Spinal cord (tissue), 10 donors: ENCODE measurements around the gene SLC66A3. TPM values are rescaled to one million over a fixed set of nuclear protein-coding genes. Genes with fewer than 3 reads are reported as not detected.
A peak's percentile ranks its signal among the peaks of the same experiment; 100 is the strongest.

Experiments
- DNase-seq, 6 donors: peaks; one replicate each; pipeline versions ENCODE4 v3.0.0 to v3.0.0-alpha.2; 2013 to 2015; ENCODE audit warnings: low spot score in 6 of 6, low read depth in 4 of 6
- H3K27ac ChIP-seq: one replicate; pipeline ENCODE4 v1.5.1; 2013; ENCODE audit warnings: low read depth, low read length, control low read depth
- H3K27me3 ChIP-seq: one replicate; pipeline ENCODE4 v1.6.1; 2013; ENCODE audit warnings: low read length; ENCODE audit not compliant: control insufficient read depth, insufficient read depth
- H3K36me3 ChIP-seq: one replicate; pipeline ENCODE4 v1.6.1; 2013; ENCODE audit warnings: low read length; ENCODE audit not compliant: control insufficient read depth, insufficient read depth
- H3K4me1 ChIP-seq: one replicate; pipeline ENCODE4 v1.6.1; 2013; ENCODE audit warnings: low read length; ENCODE audit not compliant: control insufficient read depth, insufficient read depth
- H3K4me3 ChIP-seq: one replicate; pipeline ENCODE4 v1.5.1; 2013; ENCODE audit warnings: low read depth, low read length, control low read depth
- H3K9me3 ChIP-seq: one replicate; pipeline ENCODE4 v1.6.1; 2013; ENCODE audit warnings: low read length; ENCODE audit not compliant: control insufficient read depth, insufficient read depth
- WGBS: methylation state at CpG from one replicate; pipeline ENCODE4 v1.1.5; 2013; ENCODE audit warnings: missing lambda C conversion rate; ENCODE audit not compliant: insufficient coverage; 5-methylcytosine and 5-hydroxymethylcytosine counted together
- polyA plus RNA-seq, 2 donors: library from polyadenylated mRNA; unstranded; fragments of 120-200 nt; gene quantifications; one replicate each; pipeline ENCODE4 v1.2.1, GENCODE V29; 2013; ENCODE audit not compliant: insufficient read length in 2 of 2
- total RNA-seq, 2 donors: library from RNA; depleted of rRNA in 1 of 2; stranded (reverse); fragments of 120-200 nt in 1 of 2; fragments of >200 nt in 1 of 2; gene quantifications; one replicate each; pipeline versions ENCODE4 v1.2.3 to v1.2.4, GENCODE V29; 2013 to 2014
- donor health status: healthy.

The SLC66A3 gene
- total and polyA plus RNA-seq, 4 donors = 6.7 to 18.0 (median 14.9) TPM

DNA sequence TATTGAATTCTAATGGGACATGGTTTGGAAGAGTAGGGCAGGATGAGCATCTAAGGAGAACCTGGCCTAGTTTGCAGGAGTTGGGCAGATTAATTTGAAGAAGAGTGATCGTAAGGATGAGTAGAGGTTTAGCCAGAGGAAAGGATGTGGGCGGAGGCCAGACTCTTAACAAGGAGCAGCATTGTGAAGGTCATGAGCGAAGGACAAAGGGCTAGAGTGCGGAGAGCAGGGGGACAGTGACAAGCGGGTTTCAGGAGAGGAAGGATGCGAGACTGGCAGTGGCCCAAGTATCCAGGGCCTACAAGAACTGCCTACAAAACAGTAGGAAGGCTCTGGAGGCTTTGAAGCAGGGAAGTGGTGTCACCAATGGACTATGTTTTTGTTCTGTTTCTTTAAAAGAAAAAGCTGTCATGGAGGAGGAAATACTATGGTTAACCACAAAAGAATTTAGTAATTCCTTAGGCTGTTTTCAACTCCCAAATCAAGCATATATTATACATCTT lies 20.1 kb downstream of the SLC66A3 start:
- DNase-seq = peak in 2 of 6 donors; percentile 45 to 67
- no peaks in the 10 kb centered on the region for H3K27me3 ChIP-seq
- no peak overlapping the region for H3K4me3 ChIP-seq
- peaks cover 3% of the 10 kb centered on the region for H3K4me1 ChIP-seq
- H3K9me3 ChIP-seq = no peaks in the 10 kb centered on the region
- WGBS = 47% methylated on average over 6 of the region's 6 CpGs
- H3K36me3 ChIP-seq = peaks cover 2% of the 10 kb centered on the region
- H3K27ac ChIP-seq = no peak overlapping the region

DNA sequence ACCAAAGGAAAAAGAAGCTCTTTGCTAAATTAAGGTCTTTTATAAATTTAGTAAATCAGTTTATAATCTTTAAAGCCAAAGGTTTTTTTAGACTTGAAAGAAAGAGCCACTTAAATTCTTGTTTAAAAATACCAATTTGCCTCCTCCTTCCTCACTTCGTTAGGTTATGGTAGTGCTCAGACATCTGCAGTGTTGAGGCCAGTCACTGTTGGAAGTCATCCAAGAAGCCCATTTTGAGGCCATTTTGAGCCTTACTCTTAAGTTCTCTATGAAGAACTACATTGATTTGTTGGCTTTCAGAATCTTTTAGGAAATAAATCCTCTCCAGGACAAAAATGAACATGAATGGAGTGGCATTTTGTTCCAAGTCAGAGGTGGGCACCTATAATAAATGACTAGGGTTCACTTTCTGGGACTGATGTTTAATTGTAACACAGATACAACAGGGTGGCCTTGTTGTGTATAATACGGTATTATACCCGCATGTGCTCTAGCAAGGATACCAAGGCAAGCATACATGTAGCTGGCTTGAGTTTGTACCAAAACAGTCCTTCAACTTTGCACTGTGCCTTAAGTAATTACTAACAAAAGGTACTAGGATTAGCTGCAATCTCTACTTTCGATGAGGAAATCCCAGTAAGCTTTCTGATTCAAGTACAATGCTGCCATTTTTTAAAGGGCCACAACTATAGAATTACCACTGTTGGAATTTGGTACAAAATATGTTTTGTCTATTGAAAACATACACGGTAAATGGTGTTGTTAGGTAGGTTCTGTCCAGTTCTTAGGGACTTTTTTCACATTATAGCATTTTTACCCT lies 22.8 kb downstream of the SLC66A3 start:
- Histone ChIP-seq H3K27ac (no peak overlapping the region), H3K4me1 (peaks cover 3% of the 10 kb centered on the region), H3K9me3 (no peaks in the 10 kb centered on the region), H3K36me3 (peaks cover 4% of the 10 kb centered on the region), H3K27me3 (no peaks in the 10 kb centered on the region), H3K4me3 (no peak overlapping the region)
- WGBS = no CpG with 5 or more reads among the region's 5 CpGs
- peak in 3 of 6 donors; percentile 13 to 81 (median 68) for DNase-seq

DNA sequence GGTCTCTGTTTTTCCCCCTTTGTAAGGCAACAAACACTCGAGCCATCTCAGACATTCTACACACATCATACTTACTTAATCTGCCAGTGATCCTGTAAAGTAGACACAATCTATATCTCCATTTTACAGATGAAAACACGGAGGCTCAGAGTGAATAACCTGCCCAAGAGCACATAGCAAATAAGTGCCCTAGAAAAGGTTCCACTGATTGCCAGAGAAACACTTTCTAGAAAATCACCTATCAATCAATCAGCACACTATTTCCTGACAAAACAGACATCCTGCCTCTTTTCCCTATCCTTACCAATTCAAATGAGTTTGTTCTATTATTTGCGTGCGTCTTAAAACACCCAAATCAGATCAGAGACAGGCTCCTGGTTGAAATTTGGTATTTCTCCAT lies 23.9 kb downstream of the SLC66A3 start:
- Histone ChIP-seq H3K27me3 (no peaks in the 10 kb centered on the region), H3K4me1 (peaks cover 3% of the 10 kb centered on the region), H3K4me3 (no peak overlapping the region), H3K27ac (no peak overlapping the region), H3K36me3 (peaks cover 4% of the 10 kb centered on the region), H3K9me3 (no peaks in the 10 kb centered on the region)
- DNase-seq = no peak
- WGBS = 79% methylated on average over 2 of the region's 4 CpGs

DNA sequence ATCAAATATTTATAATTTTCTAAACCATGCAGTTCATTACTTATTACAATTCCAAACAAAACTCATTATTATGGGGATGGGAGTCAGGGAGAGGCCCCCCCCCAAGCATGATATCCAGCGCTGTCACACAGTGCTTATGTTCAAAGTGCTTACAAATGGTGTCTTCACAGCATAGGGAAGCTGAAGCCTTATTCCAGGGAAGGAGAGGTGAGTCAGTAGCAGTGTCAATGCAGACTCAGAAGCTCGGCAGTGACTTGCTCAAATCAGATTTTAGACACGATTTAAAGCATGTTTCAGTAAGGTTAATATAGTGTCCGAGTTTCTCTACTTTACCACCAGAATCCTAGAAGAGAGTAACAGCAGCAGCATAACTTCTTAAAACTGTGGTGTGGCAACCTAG lies 24.6 kb downstream of the SLC66A3 start:
- Histone ChIP-seq H3K9me3 (no peaks in the 10 kb centered on the region), H3K27ac (no peak overlapping the region), H3K36me3 (peaks cover 2% of the 10 kb centered on the region), H3K27me3 (no peaks in the 10 kb centered on the region), H3K4me1 (peaks cover 3% of the 10 kb centered on the region), H3K4me3 (no peak overlapping the region)
- no peak for DNase-seq
- 100% methylated on average over 1 of the region's 4 CpGs for WGBS

DNA sequence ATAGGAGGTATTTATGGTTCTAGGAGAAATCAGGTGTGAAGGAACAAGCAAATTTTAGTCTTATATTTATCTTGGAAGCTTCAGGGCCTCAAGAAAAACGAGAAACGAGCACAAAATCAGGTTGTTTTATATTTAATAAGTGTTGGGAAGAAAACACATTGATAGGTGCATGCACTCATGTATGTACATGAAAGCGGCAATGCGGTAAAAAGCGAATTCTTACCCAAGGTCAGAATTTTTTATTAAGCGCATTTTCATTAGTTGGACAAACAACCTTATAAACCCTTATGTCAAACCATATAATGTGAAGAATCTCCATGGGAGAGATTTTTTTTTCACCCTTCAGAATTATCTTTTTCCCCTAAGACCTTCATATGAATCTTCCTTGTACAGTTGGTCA lies 25.4 kb downstream of the SLC66A3 start:
- peaks cover 5% of the 10 kb centered on the region for H3K36me3 ChIP-seq
- 50% methylated on average over 2 of the region's 6 CpGs for WGBS

DNA sequence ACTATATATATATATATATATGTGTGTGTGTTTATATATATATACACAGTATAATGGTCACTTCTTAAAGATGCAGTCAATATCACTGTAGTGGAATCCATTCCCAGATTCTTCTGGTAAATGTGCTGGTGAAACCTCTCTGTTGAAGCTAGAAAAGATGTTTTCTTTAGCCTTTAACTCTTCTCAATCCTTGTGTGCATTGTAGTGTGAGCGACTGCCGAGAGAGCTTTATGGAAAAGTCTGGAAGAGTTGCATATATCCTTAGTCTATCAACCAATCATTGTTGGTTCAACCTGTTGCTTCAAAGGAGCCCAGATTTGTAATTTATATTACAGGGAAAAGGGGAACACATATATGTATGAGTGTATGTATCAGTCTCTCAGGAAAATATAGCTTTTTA lies 27.7 kb downstream of the SLC66A3 start:
- no CpG with 5 or more reads among the region's 2 CpGs for WGBS
- Histone ChIP-seq H3K9me3 (no peaks in the 10 kb centered on the region), H3K4me1 (no peaks in the 10 kb centered on the region), H3K27ac (no peak overlapping the region), H3K27me3 (no peaks in the 10 kb centered on the region), H3K36me3 (peaks cover 5% of the 10 kb centered on the region), H3K4me3 (no peak overlapping the region)
- no peak for DNase-seq

More for the DNA sequence above, 25.4 kb downstream of the SLC66A3 start:
- no peak for DNase-seq
- H3K27ac ChIP-seq = no peak overlapping the region
- no peaks in the 10 kb centered on the region for H3K9me3 ChIP-seq
- H3K4me3 ChIP-seq = no peak overlapping the region
- H3K4me1 ChIP-seq = no peaks in the 10 kb centered on the region
- H3K27me3 ChIP-seq = no peaks in the 10 kb centered on the region

DNA sequence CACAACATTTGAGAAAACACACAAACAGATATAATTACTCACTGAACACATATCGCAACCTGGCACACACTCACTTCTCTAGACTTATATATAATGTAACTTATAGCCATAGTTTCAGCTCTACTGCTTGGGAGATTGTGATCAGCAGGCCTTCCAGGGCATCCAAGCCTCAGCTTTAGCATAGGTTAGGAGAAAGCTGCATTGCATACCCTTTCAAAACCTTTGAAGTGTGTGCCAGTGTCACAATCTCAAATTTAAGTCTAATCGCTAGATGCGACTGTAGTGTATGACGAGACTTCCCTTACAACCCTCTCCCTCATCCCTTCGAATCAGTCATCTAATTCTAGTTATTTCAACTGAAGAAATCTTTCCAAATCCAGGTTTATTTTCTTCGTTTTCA lies 30.9 kb downstream of the SLC66A3 start:
- no peak for DNase-seq
- Histone ChIP-seq H3K9me3 (no peaks in the 10 kb centered on the region), H3K36me3 (peaks cover 13% of the 10 kb centered on the region), H3K4me3 (no peak overlapping the region), H3K4me1 (no peaks in the 10 kb centered on the region), H3K27ac (no peak overlapping the region), H3K27me3 (no peaks in the 10 kb centered on the region)
- WGBS = 98% methylated on average over 5 of the region's 6 CpGs

DNA sequence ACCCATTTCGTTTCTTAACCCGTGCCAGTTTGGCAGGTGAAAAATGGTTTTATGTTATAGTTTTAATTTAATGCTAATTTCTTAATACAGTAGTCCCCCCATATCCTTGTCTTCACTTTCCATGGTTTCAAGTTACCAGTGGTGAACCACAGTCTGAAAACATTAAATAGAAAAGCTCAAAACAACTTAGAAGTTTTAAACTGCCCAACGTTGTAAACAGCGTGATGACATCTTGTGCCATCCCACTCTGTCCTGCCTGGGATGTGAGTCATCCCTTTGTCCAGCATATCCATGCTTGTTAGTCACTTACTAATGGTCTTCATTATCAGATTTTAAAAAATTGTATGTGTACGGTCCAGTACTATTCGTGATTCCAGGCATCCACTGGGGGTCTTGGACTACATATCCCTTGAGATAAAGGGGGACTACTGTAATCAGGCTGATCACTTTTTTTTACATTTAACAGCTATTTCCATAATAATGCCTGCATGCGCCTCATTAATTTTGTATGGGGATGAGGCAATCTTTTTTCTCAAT lies 31.9 kb downstream of the SLC66A3 start:
- no peak overlapping the region for H3K27ac ChIP-seq
- no peaks in the 10 kb centered on the region for H3K27me3 ChIP-seq
- H3K4me3 ChIP-seq = no peak overlapping the region
- no peaks in the 10 kb centered on the region for H3K4me1 ChIP-seq
- no CpG with 5 or more reads among the region's 7 CpGs for WGBS
- no peak for DNase-seq
- no peaks in the 10 kb centered on the region for H3K9me3 ChIP-seq
- H3K36me3 ChIP-seq = peaks cover 11% of the 10 kb centered on the region

DNA sequence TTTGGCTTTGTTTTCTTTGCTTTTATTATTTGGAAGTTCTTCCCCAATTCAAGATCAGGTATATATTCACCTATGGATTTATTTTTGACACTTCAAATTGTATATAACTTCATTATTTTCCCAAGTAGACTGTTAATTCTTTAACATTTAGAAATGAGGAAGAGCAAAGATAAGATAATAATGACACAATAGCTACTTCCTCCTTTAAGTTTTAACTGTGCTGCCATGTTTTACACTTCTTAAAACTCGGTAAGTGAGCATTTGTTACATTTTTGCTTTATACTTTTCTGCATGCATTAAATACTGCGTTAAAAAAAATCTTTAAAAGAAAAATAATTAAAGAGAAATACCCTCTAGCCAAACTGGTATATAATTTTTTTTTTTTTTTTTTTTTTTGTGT lies 32.5 kb downstream of the SLC66A3 start:
- Histone ChIP-seq H3K27ac (no peak overlapping the region), H3K36me3 (peaks cover 11% of the 10 kb centered on the region)
- no CpG with 5 or more reads among the region's 2 CpGs for WGBS

DNA sequence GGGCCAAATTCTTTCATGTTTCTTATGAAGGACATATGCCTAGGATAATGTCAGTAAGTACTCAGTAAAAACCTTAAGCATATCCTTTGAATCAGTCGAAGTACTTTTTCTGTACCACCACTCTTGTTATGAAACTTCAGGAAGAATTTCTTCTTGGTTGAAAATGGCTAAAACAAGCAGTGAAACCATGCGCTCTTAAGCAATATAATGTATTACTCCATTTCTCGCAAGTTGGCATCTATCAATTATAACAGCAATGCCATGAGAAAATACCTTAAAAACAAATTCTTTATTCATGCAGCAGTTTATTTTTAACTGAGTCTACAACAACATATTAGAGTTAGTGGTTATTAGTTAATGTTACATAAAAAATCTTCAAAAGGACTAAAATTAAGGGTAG lies 41.0 kb downstream of the SLC66A3 start:
- Histone ChIP-seq H3K27me3 (no peaks in the 10 kb centered on the region), H3K36me3 (peaks cover 8% of the 10 kb centered on the region), H3K4me1 (no peaks in the 10 kb centered on the region), H3K9me3 (no peaks in the 10 kb centered on the region), H3K27ac (no peak overlapping the region), H3K4me3 (no peak overlapping the region)
- DNase-seq = no peak
- WGBS = no CpG with 5 or more reads among the region's 3 CpGs

More for the DNA sequence above, 32.5 kb downstream of the SLC66A3 start:
- no peak overlapping the region for H3K4me3 ChIP-seq
- DNase-seq = no peak
- no peaks in the 10 kb centered on the region for H3K27me3 ChIP-seq
- no peaks in the 10 kb centered on the region for H3K9me3 ChIP-seq
- no peaks in the 10 kb centered on the region for H3K4me1 ChIP-seq
